ENCODE data around the gene SREBF1.

Gene SREBF1

DNA sequence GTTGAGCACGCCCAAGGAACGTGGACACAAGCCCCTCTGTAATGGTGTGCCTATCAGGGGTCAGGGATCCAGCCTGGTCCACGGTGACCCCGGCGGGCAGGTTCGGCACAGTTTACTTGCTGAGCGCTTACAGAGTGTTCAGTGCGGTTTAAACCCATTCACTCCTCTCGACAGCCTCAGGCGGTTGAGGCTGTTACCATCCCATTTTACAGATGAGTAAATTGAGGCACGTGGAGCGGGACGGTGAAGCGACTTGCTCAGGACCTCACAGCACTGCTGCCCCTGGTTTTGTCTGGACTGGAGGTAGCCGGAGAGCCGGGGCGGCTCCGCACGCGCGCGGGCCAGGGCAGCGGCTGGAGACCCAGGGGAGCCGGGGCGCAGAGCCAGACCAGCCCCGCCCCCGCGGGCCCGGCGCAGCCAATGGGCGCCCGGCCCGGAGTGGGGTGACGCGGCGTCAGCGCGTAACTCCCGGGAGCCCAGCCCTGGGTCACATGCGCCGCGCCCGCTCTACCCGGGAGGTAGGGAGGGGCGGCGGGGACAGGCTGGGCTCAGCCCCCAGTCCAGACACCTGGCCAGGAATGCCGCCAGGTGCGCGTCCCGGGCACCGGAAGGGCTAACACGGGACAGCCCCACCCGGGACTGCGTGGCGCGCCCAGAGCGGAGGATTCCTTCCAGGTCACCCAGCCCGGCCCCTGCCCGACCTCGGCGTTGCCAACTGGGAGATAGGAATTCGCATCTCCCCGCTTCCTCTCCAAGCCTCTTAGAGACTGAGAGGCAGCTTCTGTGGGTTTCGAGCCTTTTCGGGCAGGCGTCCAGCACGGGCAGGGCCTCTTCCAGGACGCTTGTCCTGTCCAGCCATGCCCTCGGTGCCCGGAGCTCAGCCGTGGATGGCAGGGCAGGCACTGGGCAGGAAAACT is 3.3 kb upstream of the SREBF1 start:
- peak; percentile 72 for DNase-seq

- no peak for DNase-seq
Observed at GRCh38 chr17:17837966-17838962, 1.5 kb upstream of the SREBF1 start.

- no peak for DNase-seq
Observed at GRCh38 chr17:17837380-17837821, 615 bp upstream of the SREBF1 start.

GRCh38 chr17:17836250-17836817 is 452 bp downstream of the SREBF1 start:
- DNase-seq: peak; percentile 96

- DNase-seq: no peak
Observed at GRCh38 chr17:17835415-17836249, 1.2 kb downstream of the SREBF1 start.

- no peak for DNase-seq
Observed at GRCh38 chr17:17834974-17835373, 1.8 kb downstream of the SREBF1 start.

GRCh38 chr17:17833658-17834357 is 3.0 kb downstream of the SREBF1 start:
- DNase-seq: no peak

DNA sequence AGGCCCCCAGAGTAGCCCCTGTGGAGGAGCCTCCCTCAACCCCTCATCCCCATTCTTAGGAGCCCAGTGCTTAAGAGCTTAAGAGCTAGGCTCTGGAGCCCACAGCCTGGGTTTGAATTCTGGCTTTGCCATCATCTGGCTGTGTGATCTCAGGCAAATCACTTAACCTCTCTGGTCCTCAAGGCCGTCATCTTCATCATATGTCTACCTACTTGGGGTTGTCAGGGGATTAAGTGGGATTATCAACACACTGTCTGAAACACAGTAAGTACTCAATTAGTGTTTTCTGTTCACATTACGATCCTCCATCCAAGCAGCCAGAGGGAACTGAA is 4.8 kb downstream of the SREBF1 start:
- DNase-seq: no peak

- DNase-seq: no peak
Observed at GRCh38 chr17:17831208-17832031, 5.4 kb downstream of the SREBF1 start.

GRCh38 chr17:17830740-17831207 is 6.0 kb downstream of the SREBF1 start:
- no peak for DNase-seq

DNA sequence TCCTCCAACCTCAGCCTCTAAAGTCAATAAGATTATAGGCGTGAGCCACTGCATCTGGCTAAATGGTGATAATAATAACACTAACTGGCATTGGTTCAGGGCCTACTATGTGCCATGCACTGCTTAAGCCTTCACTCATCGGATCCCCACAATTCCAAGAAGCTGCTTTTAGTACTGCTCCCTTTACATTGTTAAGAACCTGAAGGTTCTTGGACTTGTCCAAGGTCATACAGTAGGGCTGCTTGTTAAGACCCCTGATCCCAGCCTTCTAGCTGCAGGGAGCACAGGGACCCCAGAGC is 6.6 kb downstream of the SREBF1 start:
- no peak for DNase-seq

GRCh38 chr17:17827826-17828621 is 8.8 kb downstream of the SREBF1 start:
- no peak for DNase-seq

- DNase-seq: no peak
Observed at GRCh38 chr17:17826942-17827785, 9.6 kb downstream of the SREBF1 start.

- DNase-seq: no peak
Observed at GRCh38 chr17:17826342-17826713, 10.5 kb downstream of the SREBF1 start.

- DNase-seq: no peak
Observed at GRCh38 chr17:17824783-17825614, 11.8 kb downstream of the SREBF1 start.

GRCh38 chr17:17824119-17824782 is 12.5 kb downstream of the SREBF1 start:
- DNase-seq: no peak

- peak; percentile 73 for DNase-seq
Observed at GRCh38 chr17:17823433-17824118, 13.2 kb downstream of the SREBF1 start.
